Hepatocyte (in vitro differentiated cells): Measurements from ENCODE around the gene MUCL1. TPM values are rescaled to one million over a fixed set of nuclear protein-coding genes. Genes with fewer than 3 reads are reported as not detected.

Source experiments
- DNase-seq: peaks from one replicate; pipeline ENCODE4 v3.0.0-alpha.2; 2016; ENCODE audit warnings: low spot score
- H2AFZ ChIP-seq: fragments of 200-600 bp; sonication (generic); 2 replicates; pipeline ENCODE4 v1.6.0; 2016; ENCODE audit warnings: antibody characterized with exemption, mild to moderate bottlenecking
- H3K27ac ChIP-seq: fragments of 200-600 bp; sonication (generic); 2 replicates; pipeline ENCODE4 v1.5.1; 2016; ENCODE audit warnings: mild to moderate bottlenecking
- H3K27me3 ChIP-seq: fragments of 200-600 bp; sonication (generic); 2 replicates; pipeline ENCODE4 v1.6.1; 2016
- H3K36me3 ChIP-seq: fragments of 200-600 bp; sonication (generic); replicated peaks from 2 replicates; pipeline ENCODE4 v1.5.1; 2016; ENCODE audit warnings: low read depth; ENCODE audit not compliant: insufficient read depth
- H3K4me1 ChIP-seq: fragments of 200-600 bp; sonication (generic); 2 replicates; pipeline ENCODE4 v1.5.1; 2016; ENCODE audit warnings: mild to moderate bottlenecking, moderate library complexity; ENCODE audit not compliant: insufficient read depth
- H3K4me2 ChIP-seq: fragments of 200-600 bp; sonication (generic); 2 replicates; pipeline ENCODE4 v1.6.0; 2016
- H3K4me3 ChIP-seq: fragments of 200-600 bp; sonication (generic); 2 replicates; pipeline ENCODE4 v1.5.1; 2016; ENCODE audit warnings: mild to moderate bottlenecking
- H3K79me2 ChIP-seq: fragments of 200-600 bp; sonication (generic); 2 replicates; pipeline ENCODE4 v1.6.0; 2017; ENCODE audit warnings: mild to moderate bottlenecking
- H3K9me2 ChIP-seq: fragments of 200-600 bp; sonication (generic); replicated peaks from 2 replicates; pipeline ENCODE4 v1.6.0; 2017; ENCODE audit warnings: mild to moderate bottlenecking; ENCODE audit not compliant: insufficient read depth
- H3K9me3 ChIP-seq: fragments of 200-600 bp; sonication (generic); 2 replicates; pipeline ENCODE4 v1.5.1; 2016; ENCODE audit warnings: low read depth, mild to moderate bottlenecking
- H4K20me1 ChIP-seq: fragments of 200-600 bp; sonication (generic); 2 replicates; pipeline ENCODE4 v1.6.0; 2016; ENCODE audit warnings: mild to moderate bottlenecking; ENCODE audit not compliant: insufficient read depth, poor library complexity, severe bottlenecking
- EZH2 ChIP-seq: fragments of 200-600 bp; sonication (generic); IDR thresholded peaks from 2 replicates; pipeline ENCODE4 v1.6.1; 2016; ENCODE audit warnings: antibody characterized with exemption, mild to moderate bottlenecking, borderline replicate concordance
- EZH2phosphoT487 ChIP-seq: fragments of 200-600 bp; sonication (generic); IDR thresholded peaks from one replicate; pipeline ENCODE4 v1.6.1; 2018; ENCODE audit warnings: antibody characterized with exemption, mild to moderate bottlenecking, low read depth, moderate library complexity; ENCODE audit not compliant: unreplicated experiment, severe bottlenecking
- WGBS: methylation state at CpG from one replicate; pipeline ENCODE4 v1.1.6; 2016; ENCODE audit warnings: low lambda C conversion rate; ENCODE audit errors: missing lambda C conversion rate; 5-methylcytosine and 5-hydroxymethylcytosine counted together
- polyA plus RNA-seq: library from polyadenylated mRNA; unstranded; fragments of >200 nt; fragmentation: Nextera tagmentation; extraction: Ambion mirVana; gene quantifications from 2 replicates; pipeline ENCODE4 v1.2.1, GENCODE V29; 2016
- total RNA-seq: library from RNA; depleted of rRNA; stranded (reverse); fragments of >200 nt; gene quantifications from 2 replicates; pipeline ENCODE4 v1.2.3, GENCODE V29; 2014
- TF ChIP-seq, protein P1 (sequence below): fragments of 200-600 bp; sonication (generic); IDR thresholded peaks from 2 replicates; pipeline ENCODE4 v1.5.1; 2016; ENCODE audit warnings: antibody characterized with exemption, mild to moderate bottlenecking; ENCODE audit not compliant: poor library complexity

Gene MUCL1
- total and polyA plus RNA-seq, 2 experiments from 2014 or later: not detected

DNA sequence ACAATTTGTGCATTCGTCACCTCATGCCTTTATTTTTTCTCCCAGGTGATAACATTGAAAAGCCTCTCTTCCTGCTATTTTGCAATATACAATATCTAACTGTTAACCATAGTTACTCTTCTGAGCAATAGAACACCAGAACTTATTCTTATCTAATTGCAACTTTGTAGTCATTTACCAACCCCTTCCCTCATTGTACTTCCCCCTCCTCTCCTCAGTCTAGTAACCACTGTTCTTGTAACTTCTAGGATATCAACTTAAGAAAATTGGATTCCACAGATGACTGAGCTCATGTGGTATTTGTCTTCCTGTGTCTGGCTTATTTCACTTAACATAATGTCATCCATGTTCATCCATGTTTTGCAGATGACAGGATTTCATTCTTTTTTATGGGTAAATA lies 7.6 kb downstream of the MUCL1 start:
- H3K36me3 ChIP-seq: no peaks in the 10 kb centered on the region
- no peak for DNase-seq
- H3K79me2 ChIP-seq: no peaks in the 10 kb centered on the region
- no peaks in the 10 kb centered on the region for H3K9me2 ChIP-seq
- H2AFZ ChIP-seq: no peak overlapping the region
- no peak overlapping the region for H3K4me3 ChIP-seq
- H3K27me3 ChIP-seq: peaks cover 12% of the 10 kb centered on the region
- H4K20me1 ChIP-seq: no peaks in the 10 kb centered on the region
- H3K27ac ChIP-seq: no peak overlapping the region
- 100% methylated on average over 1 of the region's 1 CpG for WGBS
- H3K9me3 ChIP-seq: no peaks in the 10 kb centered on the region
- no peaks in the 10 kb centered on the region for H3K4me1 ChIP-seq
- no peak overlapping the region for H3K4me2 ChIP-seq
- TF ChIP-seq EZH2phosphoT487 (no peak), EZH2 (no peak)
- TF ChIP-seq, protein P1, sequence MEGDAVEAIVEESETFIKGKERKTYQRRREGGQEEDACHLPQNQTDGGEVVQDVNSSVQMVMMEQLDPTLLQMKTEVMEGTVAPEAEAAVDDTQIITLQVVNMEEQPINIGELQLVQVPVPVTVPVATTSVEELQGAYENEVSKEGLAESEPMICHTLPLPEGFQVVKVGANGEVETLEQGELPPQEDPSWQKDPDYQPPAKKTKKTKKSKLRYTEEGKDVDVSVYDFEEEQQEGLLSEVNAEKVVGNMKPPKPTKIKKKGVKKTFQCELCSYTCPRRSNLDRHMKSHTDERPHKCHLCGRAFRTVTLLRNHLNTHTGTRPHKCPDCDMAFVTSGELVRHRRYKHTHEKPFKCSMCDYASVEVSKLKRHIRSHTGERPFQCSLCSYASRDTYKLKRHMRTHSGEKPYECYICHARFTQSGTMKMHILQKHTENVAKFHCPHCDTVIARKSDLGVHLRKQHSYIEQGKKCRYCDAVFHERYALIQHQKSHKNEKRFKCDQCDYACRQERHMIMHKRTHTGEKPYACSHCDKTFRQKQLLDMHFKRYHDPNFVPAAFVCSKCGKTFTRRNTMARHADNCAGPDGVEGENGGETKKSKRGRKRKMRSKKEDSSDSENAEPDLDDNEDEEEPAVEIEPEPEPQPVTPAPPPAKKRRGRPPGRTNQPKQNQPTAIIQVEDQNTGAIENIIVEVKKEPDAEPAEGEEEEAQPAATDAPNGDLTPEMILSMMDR: no peak

DNA sequence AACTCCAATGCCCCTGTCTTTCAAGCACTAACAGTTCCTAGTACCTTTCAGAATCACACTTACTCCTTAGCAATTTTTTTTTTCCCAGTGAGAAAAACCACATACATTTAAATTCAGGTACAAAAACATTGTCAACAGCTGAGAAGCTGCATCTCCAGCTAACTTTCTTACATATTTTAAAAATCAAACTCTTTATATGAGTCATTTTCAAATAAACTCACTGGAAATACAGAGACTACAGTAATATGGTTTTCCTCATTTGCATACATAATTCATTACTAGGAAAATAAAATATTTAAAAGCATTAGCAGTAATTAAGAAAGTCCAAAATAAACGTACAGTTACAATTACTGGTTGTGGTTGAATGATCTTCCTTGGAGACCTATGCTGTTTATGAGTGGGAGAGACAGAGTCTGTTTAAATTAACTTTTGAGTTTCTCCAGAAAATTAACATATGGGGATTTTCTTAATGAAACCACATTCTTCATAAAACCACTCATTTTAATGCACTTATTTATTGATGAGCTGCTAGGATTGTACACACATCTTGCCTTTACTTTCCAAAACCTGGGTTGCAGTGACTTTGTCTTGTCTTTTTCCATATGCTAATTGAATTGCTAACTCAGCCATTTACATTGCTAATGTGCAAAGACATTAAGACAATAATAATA lies 9.8 kb downstream of the MUCL1 start:
- Histone ChIP-seq H4K20me1 (no peaks in the 10 kb centered on the region), H3K36me3 (no peaks in the 10 kb centered on the region), H3K27me3 (peaks cover 10% of the 10 kb centered on the region), H2AFZ (no peak overlapping the region), H3K4me1 (no peaks in the 10 kb centered on the region), H3K9me2 (no peaks in the 10 kb centered on the region), H3K4me3 (no peak overlapping the region), H3K27ac (no peak overlapping the region), H3K9me3 (no peaks in the 10 kb centered on the region), H3K79me2 (no peaks in the 10 kb centered on the region), H3K4me2 (no peak overlapping the region)
- no peak for DNase-seq
- TF ChIP-seq EZH2phosphoT487: no peak
- no peak for TF ChIP-seq EZH2
- TF ChIP-seq, protein P1: no peak
- 66% methylated on average over 1 of the region's 1 CpG for WGBS

DNA sequence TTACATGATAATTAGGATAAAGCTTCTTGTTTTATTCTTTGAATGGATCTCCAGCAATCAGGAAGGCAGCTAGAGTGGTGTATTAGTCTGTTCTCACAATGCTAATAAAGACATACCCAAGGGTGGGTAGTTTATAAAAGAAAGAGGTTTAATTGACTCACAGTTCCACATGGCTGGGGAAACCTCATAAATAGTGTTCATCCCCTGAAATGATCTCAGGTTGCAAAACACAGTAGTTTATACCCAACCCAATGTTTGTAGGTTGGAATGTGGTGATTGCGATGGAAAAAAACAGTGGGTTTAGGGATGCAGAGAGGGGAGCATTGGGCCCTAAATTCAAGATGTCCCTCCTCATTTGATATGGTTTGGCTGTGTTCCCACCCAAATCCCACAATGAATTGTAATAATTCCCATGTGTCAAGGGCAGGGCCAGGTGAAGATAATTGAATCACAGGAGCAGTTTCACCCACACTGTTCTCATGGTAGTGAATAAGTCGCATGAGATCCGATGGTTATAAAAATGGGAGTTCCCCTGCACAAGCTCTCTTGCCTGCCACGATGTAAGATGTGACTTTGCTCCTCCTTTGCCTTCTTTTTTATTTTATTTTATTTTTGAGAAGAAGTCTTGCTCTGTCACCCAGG lies 11.5 kb downstream of the MUCL1 start:
- Histone ChIP-seq H3K4me1 (no peaks in the 10 kb centered on the region), H3K9me3 (no peaks in the 10 kb centered on the region), H3K4me3 (no peak overlapping the region), H3K79me2 (no peaks in the 10 kb centered on the region), H4K20me1 (no peaks in the 10 kb centered on the region), H3K4me2 (no peak overlapping the region), H3K27ac (no peak overlapping the region), H3K36me3 (no peaks in the 10 kb centered on the region), H3K27me3 (no peaks in the 10 kb centered on the region), H2AFZ (no peak overlapping the region), H3K9me2 (no peaks in the 10 kb centered on the region)
- DNase-seq: no peak
- WGBS: 79% methylated on average over 4 of the region's 4 CpGs
- TF ChIP-seq, protein P1: no peak
